Testis (tissue), 3 donors: Measurements from ENCODE around the gene ISG20. TPM values are rescaled to one million over a fixed set of nuclear protein-coding genes. Genes with fewer than 3 reads are reported as not detected.
A peak's percentile ranks its signal among the peaks of the same experiment; 100 is the strongest.
"Not testable (repeated sequence)": the region's sequence is repeated elsewhere in the genome, so short reads cannot be mapped to it uniquely, and the experiment has no call there.

Source experiments
- DNase-seq: peaks from one replicate; pipeline ENCODE4 v3.0.0-alpha.2; 2019
- H3K27ac ChIP-seq, 2 donors: fragments of 200-600 bp; sonication (generic); one replicate each; pipeline ENCODE4 v1.5.1; 2019
- H3K27me3 ChIP-seq: fragments of 200-600 bp; sonication (generic); one replicate; pipeline ENCODE4 v1.5.1; 2019
- H3K36me3 ChIP-seq: fragments of 200-600 bp; sonication (generic); one replicate; pipeline ENCODE4 v1.5.1; 2017; ENCODE audit warnings: low read depth; ENCODE audit errors: missing control alignments
- H3K4me1 ChIP-seq: fragments of 200-600 bp; sonication (generic); one replicate; pipeline ENCODE4 v1.5.1; 2019
- H3K4me3 ChIP-seq, 2 donors: fragments of 200-600 bp; sonication (generic); one replicate each; pipeline ENCODE4 v1.5.1; 2017 to 2019
- H3K9me3 ChIP-seq: fragments of 200-600 bp; sonication (generic); one replicate; pipeline ENCODE4 v1.5.1; 2017
- CTCF ChIP-seq, 3 experiments: fragments of 450-650 bp in 2 of 3; fragments of 200-600 bp in 1 of 3; sonication (generic) in 1 of 3; IDR thresholded peaks; one replicate each; pipeline ENCODE4 v1.5.1; 2016 to 2019; ENCODE audit warnings: antibody characterized with exemption in 3 of 3, mild to moderate bottlenecking in 2 of 3, moderate library complexity in 1 of 3
- POLR2A ChIP-seq: fragments of 450-650 bp; IDR thresholded peaks from one replicate; pipeline ENCODE4 v1.6.1; 2017; ENCODE audit warnings: antibody characterized with exemption, mild to moderate bottlenecking, moderate library complexity
- WGBS, 2 donors: methylation state at CpG; one replicate each; pipeline ENCODE4 v1.1.5; 2018; 5-methylcytosine and 5-hydroxymethylcytosine counted together
- intact Hi-C: fragments of 100-400 bp; cut with DNase I; formaldehyde crosslinking; loops from one replicate; pipeline ENCODE4 v1.15.1; 2023; ENCODE audit warnings: low total_unique reads
- polyA plus RNA-seq: library from polyadenylated mRNA; stranded (reverse); fragments of 350-450 nt; fragmentation: Illumina TruSeq; extraction: RNeasy Lipid Tissue Mini Kit (QIAGEN cat#74804); gene quantifications from one replicate; pipeline ENCODE4 v1.2.3, GENCODE V29; 2014; ENCODE audit warnings: low read depth, low replicate concordance; ENCODE audit not compliant: insufficient read depth
- total RNA-seq, 2 donors: library from RNA; depleted of rRNA; stranded (reverse); fragments of >200 nt; gene quantifications; one replicate each; pipeline ENCODE4 v1.2.3, GENCODE V29; 2016

Gene ISG20
- total and polyA plus RNA-seq, 3 donors from 2014 or later = 6.8 to 17.0 (median 8.7) TPM

- TF ChIP-seq POLR2A (no peak), CTCF (IDR thresholded peaks at IDR 0.05) (no peak)
- no peaks in the 10 kb centered on the region for H3K36me3 ChIP-seq
- DNase-seq = no peak
- H3K27ac ChIP-seq = peak overlapping the region; percentile 66 to 89
- intact Hi-C loops = no loop called here
- 69 to 74% methylated on average over 5 to 7 of the region's 7 CpGs for WGBS, 2 donors
- peaks cover 15% of the 10 kb centered on the region for H3K4me1 ChIP-seq
- H3K4me3 ChIP-seq = peak overlapping the region; percentile 32 to 54
- H3K9me3 ChIP-seq = no peaks in the 10 kb centered on the region
- H3K27me3 ChIP-seq = no peaks in the 10 kb centered on the region
Observed at GRCh38 chr15:88637841-88638625, 783 bp upstream of the ISG20 start.

- intact Hi-C loops = no loop called here
Observed at GRCh38 chr15:88641959-88642452, 3.2 kb downstream of the ISG20 start.

GRCh38 chr15:88642514-88642913, 3.7 kb downstream of the ISG20 start:
- H3K36me3 ChIP-seq, DNase-seq, H3K9me3 ChIP-seq, H3K27ac ChIP-seq, H3K4me3 ChIP-seq, H3K27me3 ChIP-seq, intact Hi-C loops: not testable (repeated sequence)
- peaks cover 15% of the 10 kb centered on the region for H3K4me1 ChIP-seq
- 95 to 97% methylated on average over 11 of the region's 11 CpGs for WGBS, 2 donors

More at GRCh38 chr15:88641959-88642452, 3.2 kb downstream of the ISG20 start:
- Histone ChIP-seq H3K27me3 (no peaks in the 10 kb centered on the region), H3K4me3 (no peak overlapping the region), H3K4me1 (peaks cover 15% of the 10 kb centered on the region), H3K27ac (no peak overlapping the region), H3K9me3 (no peaks in the 10 kb centered on the region), H3K36me3 (no peaks in the 10 kb centered on the region)
- TF ChIP-seq CTCF (IDR thresholded peaks at IDR 0.05) (no peak), POLR2A (no peak)
- 92 to 93% methylated on average over 12 of the region's 12 CpGs for WGBS, 2 donors
- no peak for DNase-seq

GRCh38 chr15:88644741-88645140, 5.9 kb downstream of the ISG20 start:
- intact Hi-C loops = no loop called here
- Histone ChIP-seq H3K4me1 (peaks cover 4% of the 10 kb centered on the region), H3K27ac (no peak overlapping the region), H3K4me3 (no peak overlapping the region), H3K36me3 (no peaks in the 10 kb centered on the region), H3K9me3 (no peaks in the 10 kb centered on the region), H3K27me3 (no peaks in the 10 kb centered on the region)
- DNase-seq = no peak
- 83 to 94% methylated on average over 9 of the region's 9 CpGs for WGBS, 2 donors
- no peak for TF ChIP-seq POLR2A
- TF ChIP-seq CTCF (IDR thresholded peaks at IDR 0.05) = no peak

GRCh38 chr15:88645171-88646087, 6.6 kb downstream of the ISG20 start:
- Histone ChIP-seq H3K9me3 (no peaks in the 10 kb centered on the region), H3K27me3 (no peaks in the 10 kb centered on the region), H3K27ac (no peak overlapping the region), H3K4me3 (no peak overlapping the region), H3K36me3 (no peaks in the 10 kb centered on the region), H3K4me1 (no peaks in the 10 kb centered on the region)
- no peak for DNase-seq
- TF ChIP-seq POLR2A = no peak
- no peak for TF ChIP-seq CTCF (IDR thresholded peaks at IDR 0.05)
- intact Hi-C loops = no loop called here
- 93 to 95% methylated on average over 14 of the region's 14 CpGs for WGBS, 2 donors
